Endothelial cell of umbilical vein (primary cell): Measurements from ENCODE around the gene MUC4. TPM values are rescaled to one million over a fixed set of nuclear protein-coding genes. Genes with fewer than 3 reads are reported as not detected.

Experiments used
- BruUV-seq: library from RNA; stranded (reverse); fragments of 400-500 nt; replicated peaks from 2 replicates; lab custom pipeline; 2021; lab: Mats Ljungman, UMichigan
- CTCF ChIA-PET: fragments of 300-600, 350-600 bp; sonication (Branson Sonifier 250); formaldehyde crosslinking; loops from one replicate; lab custom pipeline; 2021; ENCODE audit warnings: antibody characterized with exemption, inconsistent platforms; lab: Charles Lee
- POLR2A ChIA-PET: fragments of 300-600, 350-600 bp; sonication (Branson Sonifier 250); formaldehyde crosslinking; loops from one replicate; lab custom pipeline; 2021; ENCODE audit warnings: antibody characterized with exemption, inconsistent platforms; lab: Charles Lee
- DNase-seq: peaks from one replicate; pipeline ENCODE4 v3.0.0-alpha.2; 2011; ENCODE audit warnings: low read depth, low spot score
- FAIRE-seq: peaks from 2 replicates; lab custom pipeline; 2011; peaks lifted over from hg19 to GRCh38; lab: Jason Lieb, UNC
- H2AFZ ChIP-seq: 2 replicates; pipeline ENCODE4 v1.6.0; 2012; ENCODE audit warnings: low read depth, low read length, control low read depth, inconsistent platforms
- H3K27ac ChIP-seq: 2 replicates; pipeline ENCODE4 v1.5.1; 2011; ENCODE audit warnings: low read depth, mild to moderate bottlenecking, control low read depth, low read length, moderate library complexity; ENCODE audit not compliant: insufficient read depth
- H3K27me3 ChIP-seq, 2 experiments: 2 replicates each; pipeline versions ENCODE4 v1.6.0 to v1.6.1; 2011; ENCODE audit warnings: low read length in 2 of 2, mixed read lengths in 1 of 2; ENCODE audit not compliant: control insufficient read depth in 2 of 2, insufficient read depth in 2 of 2
- H3K36me3 ChIP-seq, 2 experiments: 2 replicates in 1 of 2; 3 replicates in 1 of 2; pipeline ENCODE4 v1.5.1; 2011; ENCODE audit warnings: low read length in 2 of 2, mild to moderate bottlenecking in 1 of 2, moderate library complexity in 1 of 2; ENCODE audit not compliant: control insufficient read depth in 2 of 2, insufficient read depth in 2 of 2; ENCODE audit errors: extremely low read depth in 1 of 2
- H3K4me1 ChIP-seq: 3 replicates; pipeline ENCODE4 v1.5.1; 2011; ENCODE audit warnings: mild to moderate bottlenecking, low read length; ENCODE audit not compliant: control insufficient read depth, insufficient read depth; ENCODE audit errors: extremely low read depth
- H3K4me2 ChIP-seq: 2 replicates; pipeline ENCODE4 v1.6.1; 2011; ENCODE audit warnings: low read length, control low read depth, mixed read lengths; ENCODE audit not compliant: insufficient read depth
- H3K4me3 ChIP-seq, 3 experiments: fragments of 200-600 bp in 1 of 3; sonication (generic), shearing (Covaris generic) in 1 of 3; replicated peaks in 1 of 3; 2 replicates each; pipeline ENCODE4 v1.5.1; 2011 to 2016; ENCODE audit warnings: control low read depth in 3 of 3, low read length in 3 of 3, mild to moderate bottlenecking in 2 of 3, inconsistent platforms in 1 of 3, low read depth in 1 of 3, moderate library complexity in 1 of 3; ENCODE audit not compliant: insufficient read depth in 1 of 3
- H3K79me2 ChIP-seq: 2 replicates; pipeline ENCODE4 v1.6.0; 2012; ENCODE audit warnings: low read length, inconsistent platforms; ENCODE audit not compliant: control insufficient read depth, insufficient read depth
- H3K9ac ChIP-seq: replicated peaks from 2 replicates; pipeline ENCODE3; 2011; ENCODE audit warnings: low read length, control low read depth; ENCODE audit not compliant: insufficient read depth; ENCODE audit errors: extremely low read depth
- H3K9me1 ChIP-seq: replicated peaks from 3 replicates; pipeline ENCODE4 v1.6.0; 2011; ENCODE audit warnings: mild to moderate bottlenecking, low read length; ENCODE audit not compliant: control insufficient read depth, insufficient read depth; ENCODE audit errors: extremely low read depth
- H3K9me3 ChIP-seq: replicated peaks from 2 replicates; pipeline ENCODE4 v1.5.1; 2012; ENCODE audit warnings: low read length, inconsistent platforms; ENCODE audit not compliant: control insufficient read depth, insufficient read depth
- H4K20me1 ChIP-seq: replicated peaks from 2 replicates; pipeline ENCODE3; 2011; ENCODE audit warnings: mild to moderate bottlenecking, low read length; ENCODE audit not compliant: control insufficient read depth, insufficient read depth; ENCODE audit errors: extremely low read depth
- EZH2 ChIP-seq: IDR thresholded peaks from 2 replicates; pipeline ENCODE4 v1.6.1; 2012; ENCODE audit warnings: borderline replicate concordance, low read depth, mild to moderate bottlenecking, moderate library complexity, low read length, inconsistent platforms; ENCODE audit not compliant: severe bottlenecking
- FOS ChIP-seq: IDR thresholded peaks from 2 replicates; pipeline ENCODE4 v1.6.1; 2011; ENCODE audit warnings: mild to moderate bottlenecking, low read length, moderate library complexity, borderline replicate concordance; ENCODE audit not compliant: insufficient read depth
- GATA2 ChIP-seq: IDR thresholded peaks from 2 replicates; pipeline ENCODE4 v1.7.0; 2011; ENCODE audit warnings: low read depth, mild to moderate bottlenecking, moderate library complexity, mixed read lengths, low read length; ENCODE audit not compliant: insufficient read length, insufficient read depth
- JUN ChIP-seq: IDR thresholded peaks from 2 replicates; pipeline ENCODE4 v1.6.1; 2011; ENCODE audit warnings: borderline replicate concordance, low read depth; ENCODE audit not compliant: insufficient read length, insufficient read depth
- MAX ChIP-seq: IDR thresholded peaks from 2 replicates; pipeline ENCODE4 v1.6.1; 2011; ENCODE audit not compliant: insufficient read depth, insufficient read length
- MYC ChIP-seq: IDR thresholded peaks from one replicate; pipeline ENCODE4 v1.6.1; 2011; ENCODE audit warnings: mild to moderate bottlenecking, low read depth, low read length
- POLR2A ChIP-seq: IDR thresholded peaks from 2 replicates; pipeline ENCODE4 v1.6.1; 2012; ENCODE audit warnings: low read depth, mild to moderate bottlenecking, control low read depth, low read length
- POLR2AphosphoS5 ChIP-seq: IDR thresholded peaks from 2 replicates; pipeline ENCODE4 v1.6.1; 2012; ENCODE audit warnings: low read depth, mild to moderate bottlenecking, control low read depth, low read length, moderate library complexity; ENCODE audit not compliant: insufficient read depth
- dilution Hi-C: fragments of 300-500 bp; cut with MboI; formaldehyde crosslinking; loops from one replicate; pipeline ENCODE4 v1.15.0; 2019; ENCODE audit warnings: low sequenced_read_pairs; ENCODE audit not compliant: extremely low pct_ligation_motif_present
- intact Hi-C: fragments of 100-400 bp; cut with micrococcal nuclease; formaldehyde crosslinking; loops from one replicate; pipeline ENCODE4 v1.10.0; 2022
- polyA plus RNA-seq, 4 experiments: library from polyadenylated mRNA; depleted of rRNA in 3 of 4; stranded (reverse) in 3 of 4; unstranded in 1 of 4; fragments of >200 nt; gene quantifications; 2 replicates each; pipeline versions ENCODE4 v1.2.1 to v1.2.3, GENCODE V29; 2011 to 2012; ENCODE audit warnings: missing spikeins in 1 of 4
- total RNA-seq: library from RNA; stranded (reverse); gene quantifications from 2 replicates; pipeline ENCODE4 v1.2.3, GENCODE V29; 2021

The MUC4 gene
- total and polyA plus RNA-seq, 2 donors (not counting 3 experiments of a cell fraction or from before 2014, with no cell fraction given), result 0.04 TPM; not detected in 1

DNA sequence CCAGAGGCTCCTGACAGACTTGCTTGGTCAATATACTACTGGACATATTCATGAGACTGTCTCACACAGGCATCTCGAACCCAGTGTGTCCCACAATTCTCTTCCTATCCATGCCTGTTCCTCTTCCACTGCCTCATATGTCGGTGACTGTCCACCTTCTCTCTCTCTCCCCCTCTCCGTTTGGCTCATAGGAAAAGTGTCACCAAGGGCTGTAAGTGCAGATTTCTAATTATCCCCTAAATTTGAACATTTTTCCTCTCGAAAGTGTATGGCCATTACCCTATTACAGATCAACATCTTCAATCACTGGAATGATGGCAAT is 113.4 kb downstream of the MUC4 start:
- no peaks in the 10 kb centered on the region for H3K79me2 ChIP-seq
- no peak overlapping the region for H3K4me3 ChIP-seq
- H4K20me1 ChIP-seq, result no peaks in the 10 kb centered on the region
- no TSS peak for BruUV-seq
- peak; percentile 42 for FAIRE-seq
- H2AFZ ChIP-seq, result no peak overlapping the region
- H3K4me1 ChIP-seq, result no peaks in the 10 kb centered on the region
- no peaks in the 10 kb centered on the region for H3K9me1 ChIP-seq
- dilution Hi-C loops (no loop called here), intact Hi-C loops (no loop called here)
- no peak for DNase-seq
- no peak overlapping the region for H3K4me2 ChIP-seq
- ChIA-PET CTCF (no interaction called here), POLR2A (no interaction called here)
- no peak overlapping the region for H3K9ac ChIP-seq
- no peaks in the 10 kb centered on the region for H3K27me3 ChIP-seq
- peaks cover 0 to 3% of the 10 kb centered on the region in 2 experiments for H3K36me3 ChIP-seq
- H3K9me3 ChIP-seq, result no peaks in the 10 kb centered on the region
- no peak overlapping the region for H3K27ac ChIP-seq
- TF ChIP-seq EZH2 (no peak), FOS (no peak), POLR2AphosphoS5 (no peak), MAX (no peak), GATA2 (no peak), MYC (no peak)

DNA sequence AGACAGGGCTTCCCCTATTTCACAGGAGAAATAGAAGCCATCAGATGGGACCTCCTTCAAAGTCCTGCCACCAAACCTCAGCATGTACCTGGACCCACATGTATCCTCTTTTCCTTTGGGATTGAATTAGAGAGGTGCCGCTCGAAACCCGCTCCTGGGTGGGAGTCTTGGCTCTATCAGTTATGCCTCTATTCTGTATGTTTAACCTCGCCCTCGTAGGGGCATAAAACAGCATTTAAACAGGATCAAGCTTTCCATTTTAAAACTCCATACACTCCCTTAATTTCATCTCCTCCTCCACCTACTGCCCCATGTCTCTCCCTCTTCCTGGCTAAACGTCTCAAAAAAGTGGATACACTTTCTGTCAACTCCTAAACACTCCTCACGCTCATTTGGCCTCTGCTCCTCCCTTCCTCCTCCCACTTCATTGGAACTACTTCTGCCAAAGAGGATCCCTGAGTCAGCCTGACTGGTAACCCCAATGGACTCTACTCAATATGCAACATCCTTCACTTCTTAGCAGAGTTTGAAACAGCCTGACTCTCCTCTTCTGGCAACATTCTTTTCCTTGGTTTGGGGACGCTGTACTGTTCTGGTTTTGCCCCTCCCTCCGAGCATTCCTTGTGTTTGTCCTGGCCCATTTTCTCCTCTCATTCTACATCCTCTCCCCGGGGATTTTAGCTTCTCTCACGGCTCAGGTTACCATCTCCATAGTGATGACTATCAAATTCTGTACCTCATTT is 114.0 kb downstream of the MUC4 start:
- Histone ChIP-seq H3K27me3 (no peaks in the 10 kb centered on the region), H3K9ac (no peak overlapping the region), H3K9me1 (no peaks in the 10 kb centered on the region), H4K20me1 (no peaks in the 10 kb centered on the region), H3K36me3 (peaks cover 0 to 3% of the 10 kb centered on the region in 2 experiments), H3K79me2 (no peaks in the 10 kb centered on the region), H3K9me3 (no peaks in the 10 kb centered on the region), H3K4me2 (no peak overlapping the region), H3K4me3 (no peak overlapping the region), H2AFZ (no peak overlapping the region), H3K27ac (no peak overlapping the region), H3K4me1 (no peaks in the 10 kb centered on the region)
- FAIRE-seq (peak; percentile 81), DNase-seq (no peak)
- ChIA-PET CTCF (interaction anchor here (0.8 kb wide), 1 partner anchor 197 kb away, joined by 3 read pairs; no protein-coding TSS in a partner anchor), POLR2A (no interaction called here)
- intact Hi-C loops, result loop anchor here (2.0 kb wide), 1 partner anchor 15 kb away; no protein-coding TSS in a partner anchor
- TF ChIP-seq POLR2AphosphoS5 (no peak), EZH2 (no peak), POLR2A (no peak), GATA2 (no peak), FOS (no peak), MAX (no peak), JUN (no peak)
- dilution Hi-C loops, result no loop called here
- BruUV-seq, result no TSS peak
